K562 (cell line): Measurements from ENCODE around the gene NCOA3. TPM values are rescaled to one million over a fixed set of nuclear protein-coding genes. Genes with fewer than 3 reads are reported as not detected.
A peak's percentile ranks its signal among the peaks of the same experiment; 100 is the strongest.

Experiments used
- ARID1B ChIP-seq: fragments of 450-650 bp; IDR thresholded peaks from 2 replicates; pipeline ENCODE4 v1.6.1; 2016; ENCODE audit warnings: antibody characterized with exemption, mild to moderate bottlenecking, inconsistent platforms
- CEBPG ChIP-seq, 3 experiments: fragments of 200-800 bp in 1 of 3; sonication (Bioruptor generic) in 1 of 3; sonication (generic) in 1 of 3; formaldehyde crosslinking in 1 of 3; IDR thresholded peaks in 2 of 3; conservative IDR thresholded peaks in 1 of 3; 2 replicates each; pipeline versions ENCODE4 v1.6.1 to v1.8.0; 2016 to 2022; ENCODE audit warnings: missing compliant biosample characterization in 2 of 3, missing genetic modification characterization in 2 of 3, mild to moderate bottlenecking in 1 of 3, missing genetic modification reagents in 1 of 3
- KDM1A ChIP-seq, 2 experiments: fragments of 450-650 bp; IDR thresholded peaks; 2 replicates each; pipeline ENCODE4 v1.6.1; 2016; ENCODE audit warnings: mild to moderate bottlenecking in 2 of 2
- MCM7 ChIP-seq, 2 experiments: fragments of 450-650 bp; IDR thresholded peaks; 2 replicates each; pipeline ENCODE4 v1.6.1; 2016 to 2018
- NFIC ChIP-seq: fragments of 450-650 bp; IDR thresholded peaks from 2 replicates; pipeline ENCODE4 v1.6.1; 2017; ENCODE audit warnings: mild to moderate bottlenecking, inconsistent platforms
- PPARD ChIP-seq: fragments of 250-450 bp; sonication (Bioruptor Pico); IDR thresholded peaks from 2 replicates; pipeline ENCODE4 v1.8.0; 2022; ENCODE audit warnings: inconsistent platforms, mild to moderate bottlenecking, moderate library complexity
- PYGO2 ChIP-seq: fragments of 450-650 bp; IDR thresholded peaks from 2 replicates; pipeline ENCODE4 v1.6.1; 2016; ENCODE audit warnings: mild to moderate bottlenecking, missing genetic modification characterization, moderate library complexity, missing compliant biosample characterization
- TAF15 ChIP-seq: fragments of 200-400 bp; formaldehyde crosslinking; IDR thresholded peaks from 2 replicates; pipeline ENCODE4 v1.6.1; 2017; ENCODE audit warnings: mild to moderate bottlenecking, low read depth, low read length, moderate library complexity
- XRCC3 ChIP-seq: fragments of 450-650 bp; IDR thresholded peaks from 2 replicates; pipeline ENCODE4 v1.6.1; 2017; ENCODE audit warnings: mild to moderate bottlenecking, moderate library complexity
- ZNF41 ChIP-seq: fragments of 250-450 bp; sonication (Bioruptor Pico); conservative IDR thresholded peaks from 2 replicates; pipeline ENCODE4 v1.4.0; 2020; ENCODE audit warnings: mild to moderate bottlenecking
- polyA plus RNA-seq, 8 experiments: library from polyadenylated mRNA; depleted of rRNA in 4 of 8; stranded (reverse) in 5 of 8; unstranded in 3 of 8; fragments of >200 nt; fragmentation: Nextera tagmentation in 2 of 8; fragmentation: Illumina TruSeq in 1 of 8; extraction: Ambion mirVana in 2 of 8; extraction: Trizol in 1 of 8; gene quantifications; 2 replicates each; pipeline versions ENCODE4 v1.2.1 to v1.2.3, GENCODE V29; 2011 to 2014; ENCODE audit warnings: inconsistent platforms in 1 of 8, missing spikeins in 1 of 8
- total RNA-seq, 7 experiments: library from RNA; depleted of rRNA in 6 of 7; stranded (reverse); fragments of >200 nt in 6 of 7; fragmentation: Illumina TruSeq in 2 of 7; extraction: Trizol in 2 of 7; gene quantifications; 2 replicates each; pipeline versions ENCODE4 v1.2.1 to v1.2.3, GENCODE V29; 2011 to 2021; ENCODE audit warnings: low replicate concordance in 1 of 7
- TF ChIP-seq, protein P1 (sequence below): fragments of 450-650 bp; IDR thresholded peaks from 2 replicates; pipeline ENCODE4 v1.6.1; 2018; ENCODE audit not compliant: partially characterized antibody
- TF ChIP-seq, protein P2 (sequence below): IDR thresholded peaks from 2 replicates; pipeline ENCODE4 v1.6.1; 2011; ENCODE audit warnings: borderline replicate concordance, low read depth, mild to moderate bottlenecking, moderate library complexity, low read length; ENCODE audit not compliant: insufficient read depth, poor library complexity, severe bottlenecking
- TF ChIP-seq, protein P3 (sequence below), 3 experiments: fragments of 200-800 bp in 1 of 3; fragments of 250-450 bp in 1 of 3; fragments of 450-650 bp in 1 of 3; sonication (Bioruptor Pico) in 1 of 3; sonication (Bioruptor generic) in 1 of 3; formaldehyde crosslinking in 1 of 3; IDR thresholded peaks; 2 replicates each; pipeline versions ENCODE4 v1.6.1 to v1.8.0; 2016 to 2022; ENCODE audit warnings: mild to moderate bottlenecking in 2 of 3, missing genetic modification characterization in 2 of 3, missing compliant biosample characterization in 1 of 3, moderate library complexity in 1 of 3
- TF ChIP-seq, protein P4 (sequence below): sonication (generic); formaldehyde crosslinking; IDR thresholded peaks from 2 replicates; pipeline ENCODE4 v1.8.0; 2022; ENCODE audit warnings: missing genetic modification reagents, mild to moderate bottlenecking, moderate library complexity, borderline replicate concordance

The NCOA3 gene
- total and polyA plus RNA-seq, 9 of the 15 experiments (the other 6 are each of a cell fraction or from before 2014, with no cell fraction given): 3.2 to 24.3 (median 14.4) TPM

DNA sequence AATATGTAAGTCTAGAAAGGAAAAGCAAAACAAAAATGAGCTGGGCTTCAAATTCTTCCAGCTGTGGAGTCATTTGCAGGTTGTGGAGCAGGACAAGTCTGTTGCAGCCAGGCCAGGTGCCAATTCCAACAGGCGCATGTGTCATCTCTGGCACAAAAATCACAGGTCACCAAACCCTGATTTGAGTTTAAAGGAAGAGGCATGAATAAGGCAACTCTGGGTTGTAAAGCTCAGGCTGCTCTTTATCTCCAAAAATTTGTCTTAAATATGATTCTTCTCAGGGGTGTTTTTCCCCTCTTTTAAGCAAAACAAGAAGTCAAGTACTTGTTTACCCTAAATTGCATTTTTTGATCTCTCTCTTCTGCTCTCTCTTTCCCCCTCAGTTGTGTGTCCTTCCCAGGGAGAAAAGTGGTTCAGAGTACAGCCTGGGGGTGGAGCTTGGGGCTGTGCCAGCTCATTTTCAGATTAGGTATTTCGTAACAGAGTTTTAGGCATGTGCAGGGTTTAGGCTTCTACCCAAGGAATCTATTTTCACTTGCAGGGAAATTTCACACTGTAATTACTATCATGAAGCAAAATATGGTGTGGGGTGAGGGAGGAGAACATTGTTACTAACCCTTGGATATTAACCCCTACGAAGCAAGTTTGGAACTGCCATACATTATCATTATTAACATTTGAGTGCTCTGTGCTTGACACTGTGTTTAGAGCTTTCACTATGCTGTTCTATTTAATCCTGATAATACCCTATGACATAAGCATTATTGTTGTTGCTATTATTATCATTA, 8.3 kb upstream of the NCOA3 start (continued):
- TF ChIP-seq, protein P1, sequence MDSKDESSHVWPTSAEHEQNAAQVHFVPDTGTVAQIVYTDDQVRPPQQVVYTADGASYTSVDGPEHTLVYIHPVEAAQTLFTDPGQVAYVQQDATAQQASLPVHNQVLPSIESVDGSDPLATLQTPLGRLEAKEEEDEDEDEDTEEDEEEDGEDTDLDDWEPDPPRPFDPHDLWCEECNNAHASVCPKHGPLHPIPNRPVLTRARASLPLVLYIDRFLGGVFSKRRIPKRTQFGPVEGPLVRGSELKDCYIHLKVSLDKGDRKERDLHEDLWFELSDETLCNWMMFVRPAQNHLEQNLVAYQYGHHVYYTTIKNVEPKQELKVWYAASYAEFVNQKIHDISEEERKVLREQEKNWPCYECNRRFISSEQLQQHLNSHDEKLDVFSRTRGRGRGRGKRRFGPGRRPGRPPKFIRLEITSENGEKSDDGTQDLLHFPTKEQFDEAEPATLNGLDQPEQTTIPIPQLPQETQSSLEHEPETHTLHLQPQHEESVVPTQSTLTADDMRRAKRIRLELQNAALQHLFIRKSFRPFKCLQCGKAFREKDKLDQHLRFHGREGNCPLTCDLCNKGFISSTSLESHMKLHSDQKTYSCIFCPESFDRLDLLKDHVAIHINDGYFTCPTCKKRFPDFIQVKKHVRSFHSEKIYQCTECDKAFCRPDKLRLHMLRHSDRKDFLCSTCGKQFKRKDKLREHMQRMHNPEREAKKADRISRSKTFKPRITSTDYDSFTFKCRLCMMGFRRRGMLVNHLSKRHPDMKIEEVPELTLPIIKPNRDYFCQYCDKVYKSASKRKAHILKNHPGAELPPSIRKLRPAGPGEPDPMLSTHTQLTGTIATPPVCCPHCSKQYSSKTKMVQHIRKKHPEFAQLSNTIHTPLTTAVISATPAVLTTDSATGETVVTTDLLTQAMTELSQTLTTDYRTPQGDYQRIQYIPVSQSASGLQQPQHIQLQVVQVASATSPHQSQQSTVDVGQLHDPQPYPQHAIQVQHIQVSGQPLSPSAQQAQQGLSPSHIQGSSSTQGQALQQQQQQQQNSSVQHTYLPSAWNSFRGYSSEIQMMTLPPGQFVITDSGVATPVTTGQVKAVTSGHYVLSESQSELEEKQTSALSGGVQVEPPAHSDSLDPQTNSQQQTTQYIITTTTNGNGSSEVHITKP: peak; percentile 46
- TF ChIP-seq XRCC3: no peak
- TF ChIP-seq CEBPG (CRISPR knock-in tag; IDR thresholded peaks at IDR 0.05): no peak
- peak; percentile 86 for TF ChIP-seq CEBPG (tag; conservative IDR thresholded peaks at IDR 0.05 in 1 of 2, IDR thresholded peaks at IDR 0.05 in 1 of 2)
- no peak for TF ChIP-seq PPARD (CRISPR knock-in tag)
- TF ChIP-seq MCM7 (IDR thresholded peaks at IDR 0.05): no peak
- 0 out of 2 replicates have a peak, but pooled peaks have one; percentile 36 for TF ChIP-seq ARID1B
- TF ChIP-seq, protein P2, sequence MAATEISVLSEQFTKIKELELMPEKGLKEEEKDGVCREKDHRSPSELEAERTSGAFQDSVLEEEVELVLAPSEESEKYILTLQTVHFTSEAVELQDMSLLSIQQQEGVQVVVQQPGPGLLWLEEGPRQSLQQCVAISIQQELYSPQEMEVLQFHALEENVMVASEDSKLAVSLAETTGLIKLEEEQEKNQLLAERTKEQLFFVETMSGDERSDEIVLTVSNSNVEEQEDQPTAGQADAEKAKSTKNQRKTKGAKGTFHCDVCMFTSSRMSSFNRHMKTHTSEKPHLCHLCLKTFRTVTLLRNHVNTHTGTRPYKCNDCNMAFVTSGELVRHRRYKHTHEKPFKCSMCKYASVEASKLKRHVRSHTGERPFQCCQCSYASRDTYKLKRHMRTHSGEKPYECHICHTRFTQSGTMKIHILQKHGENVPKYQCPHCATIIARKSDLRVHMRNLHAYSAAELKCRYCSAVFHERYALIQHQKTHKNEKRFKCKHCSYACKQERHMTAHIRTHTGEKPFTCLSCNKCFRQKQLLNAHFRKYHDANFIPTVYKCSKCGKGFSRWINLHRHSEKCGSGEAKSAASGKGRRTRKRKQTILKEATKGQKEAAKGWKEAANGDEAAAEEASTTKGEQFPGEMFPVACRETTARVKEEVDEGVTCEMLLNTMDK: no peak
- TF ChIP-seq, protein P3, sequence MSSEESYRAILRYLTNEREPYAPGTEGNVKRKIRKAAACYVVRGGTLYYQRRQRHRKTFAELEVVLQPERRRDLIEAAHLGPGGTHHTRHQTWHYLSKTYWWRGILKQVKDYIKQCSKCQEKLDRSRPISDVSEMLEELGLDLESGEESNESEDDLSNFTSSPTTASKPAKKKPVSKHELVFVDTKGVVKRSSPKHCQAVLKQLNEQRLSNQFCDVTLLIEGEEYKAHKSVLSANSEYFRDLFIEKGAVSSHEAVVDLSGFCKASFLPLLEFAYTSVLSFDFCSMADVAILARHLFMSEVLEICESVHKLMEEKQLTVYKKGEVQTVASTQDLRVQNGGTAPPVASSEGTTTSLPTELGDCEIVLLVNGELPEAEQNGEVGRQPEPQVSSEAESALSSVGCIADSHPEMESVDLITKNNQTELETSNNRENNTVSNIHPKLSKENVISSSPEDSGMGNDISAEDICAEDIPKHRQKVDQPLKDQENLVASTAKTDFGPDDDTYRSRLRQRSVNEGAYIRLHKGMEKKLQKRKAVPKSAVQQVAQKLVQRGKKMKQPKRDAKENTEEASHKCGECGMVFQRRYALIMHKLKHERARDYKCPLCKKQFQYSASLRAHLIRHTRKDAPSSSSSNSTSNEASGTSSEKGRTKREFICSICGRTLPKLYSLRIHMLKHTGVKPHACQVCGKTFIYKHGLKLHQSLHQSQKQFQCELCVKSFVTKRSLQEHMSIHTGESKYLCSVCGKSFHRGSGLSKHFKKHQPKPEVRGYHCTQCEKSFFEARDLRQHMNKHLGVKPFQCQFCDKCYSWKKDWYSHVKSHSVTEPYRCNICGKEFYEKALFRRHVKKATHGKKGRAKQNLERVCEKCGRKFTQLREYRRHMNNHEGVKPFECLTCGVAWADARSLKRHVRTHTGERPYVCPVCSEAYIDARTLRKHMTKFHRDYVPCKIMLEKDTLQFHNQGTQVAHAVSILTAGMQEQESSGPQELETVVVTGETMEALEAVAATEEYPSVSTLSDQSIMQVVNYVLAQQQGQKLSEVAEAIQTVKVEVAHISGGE (CRISPR knock-in tag; IDR thresholded peaks at IDR 0.05): peak in 1 of 3 experiments; percentile 8; a peak in 2 of 6 replicates
- TF ChIP-seq KDM1A (IDR thresholded peaks at IDR 0.05): peak in 1 of 2 experiments; percentile 49; a peak in 1 of 4 replicates
- TF ChIP-seq, protein P4, sequence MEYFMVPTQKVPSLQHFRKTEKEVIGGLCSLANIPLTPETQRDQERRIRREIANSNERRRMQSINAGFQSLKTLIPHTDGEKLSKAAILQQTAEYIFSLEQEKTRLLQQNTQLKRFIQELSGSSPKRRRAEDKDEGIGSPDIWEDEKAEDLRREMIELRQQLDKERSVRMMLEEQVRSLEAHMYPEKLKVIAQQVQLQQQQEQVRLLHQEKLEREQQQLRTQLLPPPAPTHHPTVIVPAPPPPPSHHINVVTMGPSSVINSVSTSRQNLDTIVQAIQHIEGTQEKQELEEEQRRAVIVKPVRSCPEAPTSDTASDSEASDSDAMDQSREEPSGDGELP (CRISPR knock-in tag): no peak
- no peak for TF ChIP-seq TAF15
- TF ChIP-seq ZNF41 (CRISPR knock-in tag): no peak
- peak; percentile 94 for TF ChIP-seq NFIC
- TF ChIP-seq PYGO2: no peak
